Upper lobe of left lung (tissue), 6 donors: ENCODE measurements around the gene IFNAR1. TPM values are rescaled to one million over a fixed set of nuclear protein-coding genes. Genes with fewer than 3 reads are reported as not detected.

ENCODE experiments used
- ATAC-seq, 2 donors: fragments of 200-7000 bp; cut with Tn5 transposase; one replicate each; pipeline ENCODE4 v1.9.1; 2022; ENCODE audit warnings: mild to moderate bottlenecking in 2 of 2, moderate library complexity in 2 of 2; ENCODE audit not compliant: low FRiP score in 2 of 2
- DNase-seq, 2 donors: peaks; one replicate each; pipeline ENCODE4 v3.0.0-alpha.2; 2019 to 2020
- H3K27ac ChIP-seq, 4 donors: fragments of 200-600 bp; sonication (generic); one replicate each; pipeline ENCODE4 v1.5.1; 2016 to 2019
- H3K27me3 ChIP-seq, 4 donors: fragments of 200-600 bp; sonication (generic); one replicate each; pipeline ENCODE4 v1.5.1; 2017 to 2019
- H3K36me3 ChIP-seq, 4 donors: fragments of 200-600 bp; sonication (generic); one replicate each; pipeline ENCODE4 v1.5.1; 2016 to 2019
- H3K4me1 ChIP-seq, 4 donors: fragments of 200-600 bp; sonication (generic); one replicate each; pipeline ENCODE4 v1.5.1; 2018 to 2019
- H3K4me3 ChIP-seq, 4 donors: fragments of 200-600 bp; sonication (generic); one replicate each; pipeline ENCODE4 v1.5.1; 2017 to 2019; ENCODE audit warnings: mild to moderate bottlenecking in 2 of 4, moderate library complexity in 1 of 4
- H3K9me3 ChIP-seq, 4 donors: fragments of 200-600 bp; sonication (generic); one replicate each; pipeline ENCODE4 v1.5.1; 2018 to 2019
- CTCF ChIP-seq, 6 experiments: fragments of 450-650 bp in 4 of 6; fragments of 200-600 bp in 2 of 6; sonication (generic) in 2 of 6; IDR thresholded peaks; one replicate each; pipeline ENCODE4 v1.5.1; 2016 to 2019; ENCODE audit warnings: antibody characterized with exemption in 6 of 6
- EP300 ChIP-seq, 4 donors: sonication (generic); formaldehyde crosslinking; IDR thresholded peaks; one replicate each; pipeline ENCODE4 v1.5.1; 2017; ENCODE audit warnings: antibody characterized with exemption in 4 of 4, control low read depth in 2 of 4
- POLR2A ChIP-seq, 4 donors: fragments of 450-650 bp; IDR thresholded peaks; one replicate each; pipeline ENCODE4 v1.5.1; 2016 to 2017; ENCODE audit warnings: antibody characterized with exemption in 4 of 4, mild to moderate bottlenecking in 2 of 4
- POLR2AphosphoS5 ChIP-seq, 2 donors: sonication (generic); formaldehyde crosslinking; IDR thresholded peaks; one replicate each; pipeline ENCODE4 v1.5.1; 2017; ENCODE audit warnings: antibody characterized with exemption in 2 of 2
- WGBS, 2 donors: methylation state at CpG; one replicate each; pipeline ENCODE4 v1.1.5; 2017 to 2018; 5-methylcytosine and 5-hydroxymethylcytosine counted together
- total RNA-seq, 6 donors: library from RNA; depleted of rRNA in 4 of 6; stranded (reverse); fragments of >200 nt in 4 of 6; gene quantifications; one replicate each; pipeline versions ENCODE4 v1.1.0 to v1.2.1, GENCODE V29; 2016 to 2021
- donor health status: DM: no; HTN: no; CAD: no; lungs with moderate emphysema.
- donor health status: DM: no; HTN: yes; CAD: no; lungs with severe emphysema.

Gene IFNAR1
- total RNA-seq, 6 donors from 2014 or later: 17.1 to 68.5 (median 36.0) TPM

GRCh38 chr21:33290441-33290840 lies 34.3 kb upstream of the IFNAR1 start:
- 91 to 96% methylated on average over 4 to 11 of the region's 11 CpGs for WGBS, 2 donors
- Histone ChIP-seq H3K27ac (no peak overlapping the region), H3K4me1 (peaks cover 30 to 40% (median 35%) of the 10 kb centered on the region in 4 donors), H3K4me3 (no peak overlapping the region), H3K27me3 (no peaks in the 10 kb centered on the region), H3K9me3 (no peaks in the 10 kb centered on the region), H3K36me3 (peaks cover 4 to 66% (median 49%) of the 10 kb centered on the region in 4 donors)
- DNase-seq: no peak
- no peak for ATAC-seq
- TF ChIP-seq POLR2AphosphoS5 (IDR thresholded peaks at IDR 0.05) (no peak), POLR2A (IDR thresholded peaks at IDR 0.05) (no peak)

- H3K4me1 ChIP-seq: peaks cover 20 to 28% (median 24%) of the 10 kb centered on the region in 4 donors
- no peaks in the 10 kb centered on the region for H3K27me3 ChIP-seq
- 95 to 96% methylated on average over 4 to 9 of the region's 9 CpGs for WGBS, 2 donors
- peaks cover 4 to 69% (median 52%) of the 10 kb centered on the region in 4 donors for H3K36me3 ChIP-seq
- ATAC-seq (no peak), DNase-seq (no peak)
- TF ChIP-seq EP300 (IDR thresholded peaks at IDR 0.05): no peak
- no peak for TF ChIP-seq CTCF (IDR thresholded peaks at IDR 0.05)
- no peak for TF ChIP-seq POLR2A (IDR thresholded peaks at IDR 0.05)
- TF ChIP-seq POLR2AphosphoS5 (IDR thresholded peaks at IDR 0.05): no peak
- H3K27ac ChIP-seq: no peak overlapping the region
- H3K9me3 ChIP-seq: no peaks in the 10 kb centered on the region
- no peak overlapping the region for H3K4me3 ChIP-seq
Observed at GRCh38 chr21:33291686-33292085, 33.1 kb upstream of the IFNAR1 start.

GRCh38 chr21:33292724-33293123 lies 32.0 kb upstream of the IFNAR1 start:
- WGBS, 2 donors: 88 to 100% methylated on average over 2 to 5 of the region's 5 CpGs
- H3K27me3 ChIP-seq: no peaks in the 10 kb centered on the region
- TF ChIP-seq POLR2A (IDR thresholded peaks at IDR 0.05) (no peak), EP300 (IDR thresholded peaks at IDR 0.05) (no peak), CTCF (IDR thresholded peaks at IDR 0.05) (no peak), POLR2AphosphoS5 (IDR thresholded peaks at IDR 0.05) (no peak)
- H3K27ac ChIP-seq: peak overlapping the region in 1 of 4 donors; percentile 7
- H3K9me3 ChIP-seq: no peaks in the 10 kb centered on the region
- DNase-seq (no peak), ATAC-seq (no peak)
- H3K4me1 ChIP-seq: peaks cover 9 to 18% (median 14%) of the 10 kb centered on the region in 4 donors
- H3K4me3 ChIP-seq: no peak overlapping the region
- peaks cover 4 to 78% (median 52%) of the 10 kb centered on the region in 4 donors for H3K36me3 ChIP-seq

- Histone ChIP-seq H3K9me3 (no peaks in the 10 kb centered on the region), H3K27ac (peak overlapping the region in 2 of 4 donors; percentile 7 to 29), H3K4me1 (peaks cover 6 to 15% (median 10%) of the 10 kb centered on the region in 4 donors), H3K4me3 (no peak overlapping the region), H3K36me3 (peaks cover 4 to 74% (median 52%) of the 10 kb centered on the region in 4 donors), H3K27me3 (no peaks in the 10 kb centered on the region)
- TF ChIP-seq CTCF (IDR thresholded peaks at IDR 0.05) (no peak), EP300 (IDR thresholded peaks at IDR 0.05) (no peak), POLR2A (IDR thresholded peaks at IDR 0.05) (no peak), POLR2AphosphoS5 (IDR thresholded peaks at IDR 0.05) (no peak)
- DNase-seq: no peak
- ATAC-seq: no peak
- WGBS, 2 donors: 92 to 95% methylated on average over 4 to 6 of the region's 7 CpGs
Observed at GRCh38 chr21:33293136-33293535, 31.6 kb upstream of the IFNAR1 start.

- H3K4me1 ChIP-seq: peaks cover 8 to 13% (median 11%) of the 10 kb centered on the region in 4 donors
- WGBS, 2 donors: 64 to 68% methylated on average over 7 of the region's 7 CpGs
- peak overlapping the region in 1 of 4 donors; percentile 29 for H3K27ac ChIP-seq
- no peak for TF ChIP-seq POLR2AphosphoS5 (IDR thresholded peaks at IDR 0.05)
- TF ChIP-seq CTCF (IDR thresholded peaks at IDR 0.05): no peak
- TF ChIP-seq POLR2A (IDR thresholded peaks at IDR 0.05): no peak
- no peak for TF ChIP-seq EP300 (IDR thresholded peaks at IDR 0.05)
- DNase-seq: no peak
- no peaks in the 10 kb centered on the region for H3K27me3 ChIP-seq
- H3K9me3 ChIP-seq: no peaks in the 10 kb centered on the region
- ATAC-seq: no peak
- peaks cover 4 to 68% (median 52%) of the 10 kb centered on the region in 4 donors for H3K36me3 ChIP-seq
- H3K4me3 ChIP-seq: no peak overlapping the region
Observed at GRCh38 chr21:33293811-33294216, 31.0 kb upstream of the IFNAR1 start.
